Measurements from ENCODE around the gene NUTM2F.
"Not testable (repeated sequence)": the region's sequence is repeated elsewhere in the genome, so short reads cannot be mapped to it uniquely, and the experiment has no call there.

- TF ChIP-seq, protein P1, sequence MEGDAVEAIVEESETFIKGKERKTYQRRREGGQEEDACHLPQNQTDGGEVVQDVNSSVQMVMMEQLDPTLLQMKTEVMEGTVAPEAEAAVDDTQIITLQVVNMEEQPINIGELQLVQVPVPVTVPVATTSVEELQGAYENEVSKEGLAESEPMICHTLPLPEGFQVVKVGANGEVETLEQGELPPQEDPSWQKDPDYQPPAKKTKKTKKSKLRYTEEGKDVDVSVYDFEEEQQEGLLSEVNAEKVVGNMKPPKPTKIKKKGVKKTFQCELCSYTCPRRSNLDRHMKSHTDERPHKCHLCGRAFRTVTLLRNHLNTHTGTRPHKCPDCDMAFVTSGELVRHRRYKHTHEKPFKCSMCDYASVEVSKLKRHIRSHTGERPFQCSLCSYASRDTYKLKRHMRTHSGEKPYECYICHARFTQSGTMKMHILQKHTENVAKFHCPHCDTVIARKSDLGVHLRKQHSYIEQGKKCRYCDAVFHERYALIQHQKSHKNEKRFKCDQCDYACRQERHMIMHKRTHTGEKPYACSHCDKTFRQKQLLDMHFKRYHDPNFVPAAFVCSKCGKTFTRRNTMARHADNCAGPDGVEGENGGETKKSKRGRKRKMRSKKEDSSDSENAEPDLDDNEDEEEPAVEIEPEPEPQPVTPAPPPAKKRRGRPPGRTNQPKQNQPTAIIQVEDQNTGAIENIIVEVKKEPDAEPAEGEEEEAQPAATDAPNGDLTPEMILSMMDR (IDR thresholded peaks at IDR 0.05; ENCODE audit: poor library complexity): not testable (repeated sequence)
- not testable (repeated sequence) for TF ChIP-seq EZH2 (IDR thresholded peaks at IDR 0.05; ENCODE audit: borderline replicate concordance)
These were observed 45.3 kb upstream of the NUTM2F start for GRCh38 chr9:94373779-94374175.

All from hepatocyte (in vitro differentiated cells).